Right hindlimb (tissue), 1 donor: ENCODE data around the gene AK1.
A peak's percentile ranks its signal among the peaks of the same experiment; 100 is the strongest.

Experiments
- DNase-seq: peaks from one replicate; pipeline ENCODE4 v3.0.0-alpha.2; 2018

AK1 gene

GRCh38 chr9:127865645-127866464, 11.6 kb downstream of the AK1 start:
- no peak for DNase-seq

- DNase-seq: no peak
Observed at GRCh38 chr9:127863191-127863621, 14.3 kb downstream of the AK1 start.

GRCh38 chr9:127862075-127863011, 15.1 kb downstream of the AK1 start:
- DNase-seq: peak; percentile 74

- DNase-seq: no peak
Observed at GRCh38 chr9:127860779-127861178, 16.7 kb downstream of the AK1 start.

GRCh38 chr9:127860260-127860659, 17.2 kb downstream of the AK1 start:
- DNase-seq: no peak

- peak; percentile 60 for DNase-seq
Observed at GRCh38 chr9:127858041-127858512, 19.4 kb downstream of the AK1 start.

GRCh38 chr9:127857278-127857677, 20.2 kb downstream of the AK1 start:
- DNase-seq: no peak

GRCh38 chr9:127856729-127857116, 20.8 kb downstream of the AK1 start:
- DNase-seq: no peak

GRCh38 chr9:127856094-127856728, 21.3 kb downstream of the AK1 start:
- no peak for DNase-seq

- no peak for DNase-seq
Observed at GRCh38 chr9:127855522-127855921, 22.0 kb downstream of the AK1 start.

GRCh38 chr9:127854960-127855359, 22.5 kb downstream of the AK1 start:
- no peak for DNase-seq

- peak; percentile 83 for DNase-seq
Observed at GRCh38 chr9:127854184-127854806, 23.2 kb downstream of the AK1 start, which contains the start of gene ENG. TSS of gene ENG (minus strand) at chr9:127854658. CDS start at chr9:127854355, 303 bp downstream.

- no peak for DNase-seq
Observed at GRCh38 chr9:127853312-127854183, 23.9 kb downstream of the AK1 start.

- DNase-seq: no peak
Observed at GRCh38 chr9:127852829-127853228, 24.6 kb downstream of the AK1 start.

GRCh38 chr9:127850286-127850830, 27.1 kb downstream of the AK1 start:
- DNase-seq: no peak

- no peak for DNase-seq
Observed at GRCh38 chr9:127848756-127849504, 28.5 kb downstream of the AK1 start.

- no peak for DNase-seq
Observed at GRCh38 chr9:127847833-127848755, 29.4 kb downstream of the AK1 start.

- no peak for DNase-seq
Observed at GRCh38 chr9:127847178-127847510, 30.3 kb downstream of the AK1 start.

GRCh38 chr9:127846443-127847177, 30.9 kb downstream of the AK1 start:
- no peak for DNase-seq
